HepG2 (cell line): Measurements from ENCODE around the gene TP73. TPM values are rescaled to one million over a fixed set of nuclear protein-coding genes. Genes with fewer than 3 reads are reported as not detected.

Source experiments
- BCL3 ChIP-seq: sonication (generic); formaldehyde crosslinking; IDR thresholded peaks from 2 replicates; pipeline ENCODE4 v1.5.1; 2020; ENCODE audit warnings: mild to moderate bottlenecking, missing genetic modification reagents, moderate library complexity
- CREM ChIP-seq, 2 experiments: sonication (generic) in 1 of 2; formaldehyde crosslinking in 1 of 2; IDR thresholded peaks; 2 replicates each; pipeline versions ENCODE4 v1.4.0 to v1.6.1; 2016 to 2020; ENCODE audit warnings: antibody characterized with exemption in 1 of 2, mild to moderate bottlenecking in 1 of 2, missing genetic modification reagents in 1 of 2
- FOSL1 ChIP-seq: sonication (generic); formaldehyde crosslinking; IDR thresholded peaks from 2 replicates; pipeline ENCODE4 v1.9.0; 2021; ENCODE audit warnings: missing genetic modification reagents, borderline replicate concordance
- FUBP1 ChIP-seq: sonication (generic); formaldehyde crosslinking; IDR thresholded peaks from 2 replicates; pipeline ENCODE4 v1.5.1; 2020; ENCODE audit warnings: missing genetic modification reagents, mild to moderate bottlenecking, borderline replicate concordance
- NFIB ChIP-seq: sonication (generic); formaldehyde crosslinking; IDR thresholded peaks from 2 replicates; pipeline ENCODE4 v1.9.0; 2021; ENCODE audit warnings: missing genetic modification reagents, mild to moderate bottlenecking, borderline replicate concordance
- RXRA ChIP-seq: sonication (generic); formaldehyde crosslinking; IDR thresholded peaks from 2 replicates; pipeline ENCODE4 v1.5.1; 2020; ENCODE audit warnings: missing genetic modification reagents
- SMAD1 ChIP-seq: sonication (generic); formaldehyde crosslinking; IDR thresholded peaks from 2 replicates; pipeline ENCODE4 v1.4.0; 2020; ENCODE audit warnings: missing genetic modification reagents, low read depth, mild to moderate bottlenecking, borderline replicate concordance
- TERF1 ChIP-seq: sonication (generic); formaldehyde crosslinking; IDR thresholded peaks from 2 replicates; pipeline ENCODE4 v1.8.0; 2022; ENCODE audit warnings: mild to moderate bottlenecking, missing genetic modification reagents, moderate library complexity
- TRIM22 ChIP-seq: fragments of 450-650 bp; IDR thresholded peaks from 2 replicates; pipeline ENCODE4 v1.6.1; 2017
- ZNF232 ChIP-seq: sonication (generic); formaldehyde crosslinking; IDR thresholded peaks from 2 replicates; pipeline ENCODE4 v1.4.0; 2020; ENCODE audit warnings: missing genetic modification reagents, borderline replicate concordance
- ZNF335 ChIP-seq: sonication (generic); formaldehyde crosslinking; IDR thresholded peaks from 2 replicates; pipeline ENCODE4 v1.4.0; 2020; ENCODE audit warnings: missing genetic modification reagents
- ZNF614 ChIP-seq: IDR thresholded peaks from 2 replicates; pipeline ENCODE4 v1.6.1; 2018; ENCODE audit warnings: missing biosample characterization, missing genetic modification reagents, inconsistent platforms, borderline replicate concordance
- ZNF768 ChIP-seq: sonication (generic); formaldehyde crosslinking; IDR thresholded peaks from 2 replicates; pipeline ENCODE4 v1.4.0; 2020; ENCODE audit warnings: missing genetic modification reagents
- polyA plus RNA-seq, 8 experiments: library from polyadenylated mRNA; depleted of rRNA in 3 of 8; stranded (reverse) in 7 of 8; unstranded in 1 of 8; fragments of >200 nt; fragmentation: Illumina TruSeq in 4 of 8; extraction: Trizol in 4 of 8; gene quantifications; 2 replicates each; pipeline versions ENCODE4 v1.2.1 to v1.2.3, GENCODE V29; 2011 to 2016; ENCODE audit warnings: low read depth in 4 of 8, missing spikeins in 1 of 8, mixed read lengths in 1 of 8; ENCODE audit not compliant: insufficient read depth in 1 of 8
- total RNA-seq, 5 experiments: library from RNA; depleted of rRNA; stranded (reverse); fragments of >200 nt; fragmentation: Illumina TruSeq; extraction: Trizol; gene quantifications; 2 replicates each; pipeline ENCODE4 v1.2.3, GENCODE V29; 2016; ENCODE audit warnings: low read depth in 1 of 5
- TF ChIP-seq, protein P1 (sequence below): sonication (generic); formaldehyde crosslinking; IDR thresholded peaks from 2 replicates; pipeline ENCODE4 v1.4.0; 2020; ENCODE audit warnings: mild to moderate bottlenecking, missing genetic modification reagents, borderline replicate concordance
- TF ChIP-seq, protein P2 (sequence below): sonication (generic); formaldehyde crosslinking; IDR thresholded peaks from 2 replicates; pipeline ENCODE4 v1.5.0; 2020; ENCODE audit warnings: missing genetic modification reagents, mild to moderate bottlenecking, borderline replicate concordance
- TF ChIP-seq, protein P3 (sequence below): sonication (generic); formaldehyde crosslinking; IDR thresholded peaks from 2 replicates; pipeline ENCODE4 v1.5.0; 2020; ENCODE audit warnings: mild to moderate bottlenecking, missing genetic modification reagents, borderline replicate concordance

TP73 gene
- total and polyA plus RNA-seq, 2 of the 13 experiments (the other 11 are each of a cell fraction or from before 2014, with no cell fraction given): 0.49 to 1.1 TPM

DNA sequence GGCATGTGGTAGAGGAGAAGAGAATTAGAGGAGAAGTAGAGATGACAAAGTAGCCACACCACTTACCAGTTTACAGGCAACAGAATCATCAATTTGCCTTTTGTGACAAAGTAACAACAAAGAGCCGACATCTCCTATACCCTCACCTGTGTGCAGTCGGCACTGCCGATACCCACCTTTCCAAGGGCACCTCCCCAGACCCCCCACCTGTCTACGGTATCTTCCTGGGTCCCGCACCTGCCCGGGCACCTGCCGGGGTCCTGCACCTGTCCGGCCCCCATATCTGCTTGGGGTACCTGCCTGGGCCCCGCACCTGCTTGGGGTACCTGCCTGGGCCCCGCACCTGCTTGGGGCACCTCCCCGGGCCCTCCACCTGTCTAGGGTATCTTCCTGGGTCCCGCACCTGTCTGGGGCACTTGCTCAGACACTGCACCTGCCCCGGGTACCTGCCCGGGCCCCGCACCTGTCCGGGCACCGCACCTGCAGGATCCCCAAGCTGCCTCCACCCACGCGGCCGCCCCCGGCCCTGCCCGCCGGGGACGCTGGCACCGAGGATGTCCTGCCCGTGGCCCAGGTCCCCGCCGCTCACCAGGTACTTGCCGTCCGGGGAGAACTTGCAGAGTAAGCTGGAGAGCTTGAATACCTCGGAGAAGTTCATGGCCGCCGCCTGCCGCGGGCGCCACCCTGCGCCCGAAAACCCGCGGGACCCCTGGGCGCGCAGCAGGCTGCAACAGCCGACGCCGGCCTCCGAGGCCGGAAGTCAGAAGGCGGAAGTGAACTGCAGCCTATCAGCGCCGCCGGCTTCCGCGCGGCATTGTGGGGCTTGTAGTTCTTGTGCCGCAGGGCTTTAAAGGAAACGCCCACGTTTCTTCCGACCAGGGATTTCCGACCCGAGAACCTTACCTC is 2.7 kb upstream of the TP73 start, which contains the start of gene WRAP73 (continued):
- TF ChIP-seq, protein P1, sequence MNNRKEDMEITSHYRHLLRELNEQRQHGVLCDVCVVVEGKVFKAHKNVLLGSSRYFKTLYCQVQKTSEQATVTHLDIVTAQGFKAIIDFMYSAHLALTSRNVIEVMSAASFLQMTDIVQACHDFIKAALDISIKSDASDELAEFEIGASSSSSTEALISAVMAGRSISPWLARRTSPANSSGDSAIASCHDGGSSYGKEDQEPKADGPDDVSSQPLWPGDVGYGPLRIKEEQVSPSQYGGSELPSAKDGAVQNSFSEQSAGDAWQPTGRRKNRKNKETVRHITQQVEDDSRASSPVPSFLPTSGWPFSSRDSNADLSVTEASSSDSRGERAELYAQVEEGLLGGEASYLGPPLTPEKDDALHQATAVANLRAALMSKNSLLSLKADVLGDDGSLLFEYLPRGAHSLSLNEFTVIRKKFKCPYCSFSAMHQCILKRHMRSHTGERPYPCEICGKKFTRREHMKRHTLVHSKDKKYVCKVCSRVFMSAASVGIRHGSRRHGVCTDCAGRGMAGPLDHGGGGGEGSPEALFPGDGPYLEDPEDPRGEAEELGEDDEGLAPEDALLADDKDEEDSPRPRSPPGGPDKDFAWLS (CRISPR knock-in tag): 0 out of 2 replicates have a peak, but pooled peaks have one; percentile 62
- TF ChIP-seq, protein P2, sequence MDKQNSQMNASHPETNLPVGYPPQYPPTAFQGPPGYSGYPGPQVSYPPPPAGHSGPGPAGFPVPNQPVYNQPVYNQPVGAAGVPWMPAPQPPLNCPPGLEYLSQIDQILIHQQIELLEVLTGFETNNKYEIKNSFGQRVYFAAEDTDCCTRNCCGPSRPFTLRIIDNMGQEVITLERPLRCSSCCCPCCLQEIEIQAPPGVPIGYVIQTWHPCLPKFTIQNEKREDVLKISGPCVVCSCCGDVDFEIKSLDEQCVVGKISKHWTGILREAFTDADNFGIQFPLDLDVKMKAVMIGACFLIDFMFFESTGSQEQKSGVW (CRISPR knock-in tag): no peak
- TF ChIP-seq ZNF335 (CRISPR knock-in tag) (no peak), BCL3 (CRISPR knock-in tag) (no peak), NFIB (CRISPR knock-in tag) (no peak), TERF1 (CRISPR knock-in tag) (no peak), ZNF614 (no peak), FUBP1 (CRISPR knock-in tag) (no peak), CREM (IDR thresholded peaks at IDR 0.05) (peak; percentile 72), CREM (CRISPR knock-in tag; IDR thresholded peaks at IDR 0.05) (no peak), RXRA (0 out of 2 replicates have a peak, but pooled peaks have one; percentile 14), SMAD1 (CRISPR knock-in tag) (0 out of 2 replicates have a peak, but pooled peaks have one; percentile 58), ZNF232 (no peak), TRIM22 (no peak), FOSL1 (no peak), ZNF768 (CRISPR knock-in tag) (peak; percentile 41; the same call in 1 of the 2 replicates)
- TF ChIP-seq, protein P3, sequence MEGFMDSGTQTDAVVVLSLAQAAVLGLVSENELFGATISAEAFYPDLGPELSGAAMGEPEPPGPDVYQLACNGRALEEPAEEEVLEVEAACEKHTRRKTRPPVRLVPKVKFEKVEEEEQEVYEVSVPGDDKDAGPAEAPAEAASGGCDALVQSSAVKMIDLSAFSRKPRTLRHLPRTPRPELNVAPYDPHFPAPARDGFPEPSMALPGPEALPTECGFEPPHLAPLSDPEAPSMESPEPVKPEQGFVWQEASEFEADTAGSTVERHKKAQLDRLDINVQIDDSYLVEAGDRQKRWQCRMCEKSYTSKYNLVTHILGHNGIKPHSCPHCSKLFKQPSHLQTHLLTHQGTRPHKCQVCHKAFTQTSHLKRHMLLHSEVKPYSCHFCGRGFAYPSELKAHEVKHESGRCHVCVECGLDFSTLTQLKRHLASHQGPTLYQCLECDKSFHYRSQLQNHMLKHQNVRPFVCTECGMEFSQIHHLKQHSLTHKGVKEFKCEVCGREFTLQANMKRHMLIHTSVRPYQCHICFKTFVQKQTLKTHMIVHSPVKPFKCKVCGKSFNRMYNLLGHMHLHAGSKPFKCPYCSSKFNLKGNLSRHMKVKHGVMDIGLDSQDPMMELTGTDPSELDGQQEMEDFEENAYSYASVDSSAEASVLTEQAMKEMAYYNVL: no peak
